22Rv1 (cell line): ENCODE data around the gene SMYD1.

ENCODE experiments used
- H3K27ac ChIP-seq: fragments of 450-650 bp; 2 replicates; pipeline ENCODE4 v1.5.1; 2017
- CTCF ChIP-seq: fragments of 450-650 bp; IDR thresholded peaks from 2 replicates; pipeline ENCODE4 v1.5.1; 2017; ENCODE audit warnings: mild to moderate bottlenecking
- ZFX ChIP-seq: fragments of 450-650 bp; IDR thresholded peaks from 2 replicates; pipeline ENCODE4 v1.6.1; 2017; ENCODE audit warnings: antibody characterized with exemption, borderline replicate concordance

Gene SMYD1

DNA sequence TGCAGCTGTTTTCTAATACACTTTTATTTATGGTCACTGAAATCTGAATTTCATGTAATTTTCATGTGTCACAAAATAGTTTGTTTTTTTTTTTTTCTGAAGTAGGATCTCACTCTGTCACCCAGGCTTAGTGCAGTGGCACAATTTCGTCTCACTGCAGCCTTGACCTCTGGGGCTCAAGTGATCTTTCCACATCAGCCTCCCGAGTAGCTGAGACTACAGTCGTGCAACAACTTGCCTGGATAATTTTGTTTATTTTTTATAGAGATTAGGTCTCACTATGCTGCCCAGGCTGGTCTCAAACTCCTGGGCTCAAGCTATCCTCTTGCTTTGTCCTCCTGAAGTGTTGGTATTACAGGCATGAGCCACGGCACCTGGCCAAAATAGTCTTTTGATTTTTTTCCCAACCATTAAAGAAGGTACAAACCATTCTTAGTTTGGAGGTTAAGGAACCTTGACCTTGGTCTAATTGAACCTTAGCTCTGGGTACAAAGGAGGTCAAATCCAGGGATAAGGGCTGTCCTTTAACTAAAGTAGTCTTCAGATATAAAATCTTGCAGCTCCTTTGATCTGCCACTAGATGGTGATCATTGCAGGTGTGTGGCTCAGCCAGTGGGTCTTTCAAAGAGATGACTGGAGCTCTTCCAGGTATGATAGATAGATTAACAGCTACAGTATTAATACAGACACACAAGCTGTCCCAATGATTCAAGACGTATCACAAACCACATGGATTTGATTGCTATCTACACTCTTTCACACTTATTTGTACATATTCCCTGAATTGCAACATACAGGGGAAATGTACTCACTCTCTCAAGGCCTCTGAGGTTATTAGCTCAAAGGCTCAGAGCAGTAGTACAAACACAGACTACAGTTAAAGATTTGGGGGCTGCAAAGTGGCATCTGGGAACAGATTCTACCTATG, 7.4 kb upstream of the SMYD1 start:
- no peak overlapping the region for H3K27ac ChIP-seq

GRCh38 chr2:88060907-88061275, 6.7 kb upstream of the SMYD1 start:
- TF ChIP-seq CTCF (no peak), ZFX (no peak)
- H3K27ac ChIP-seq = no peak overlapping the region

More for the DNA sequence above, 7.4 kb upstream of the SMYD1 start:
- TF ChIP-seq CTCF = peak; percentile 85
- no peak for TF ChIP-seq ZFX

GRCh38 chr2:88061295-88061694, 6.3 kb upstream of the SMYD1 start:
- TF ChIP-seq CTCF = no peak
- no peak for TF ChIP-seq ZFX
- H3K27ac ChIP-seq = no peak overlapping the region

DNA sequence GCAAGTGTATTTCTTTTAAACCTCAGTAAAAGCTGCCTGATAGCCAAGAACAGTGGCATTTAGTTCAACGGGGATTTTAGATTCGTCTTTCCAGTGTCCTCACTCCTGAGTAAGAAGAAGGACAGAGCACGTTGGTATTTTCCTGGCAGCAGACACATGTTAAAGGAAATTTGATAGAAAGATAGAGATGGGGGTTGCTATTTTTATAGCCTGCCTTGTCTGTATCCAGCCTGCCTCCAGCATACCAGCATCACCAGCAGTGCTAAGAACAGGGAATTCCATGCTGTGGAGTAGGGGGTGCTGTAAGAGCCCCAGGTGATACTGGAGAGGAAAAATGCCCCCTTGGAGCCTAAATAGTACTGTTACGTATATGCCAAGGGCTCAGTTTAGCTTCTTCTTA, 1.1 kb upstream of the SMYD1 start:
- H3K27ac ChIP-seq = no peak overlapping the region
- TF ChIP-seq CTCF = no peak
- no peak for TF ChIP-seq ZFX

DNA sequence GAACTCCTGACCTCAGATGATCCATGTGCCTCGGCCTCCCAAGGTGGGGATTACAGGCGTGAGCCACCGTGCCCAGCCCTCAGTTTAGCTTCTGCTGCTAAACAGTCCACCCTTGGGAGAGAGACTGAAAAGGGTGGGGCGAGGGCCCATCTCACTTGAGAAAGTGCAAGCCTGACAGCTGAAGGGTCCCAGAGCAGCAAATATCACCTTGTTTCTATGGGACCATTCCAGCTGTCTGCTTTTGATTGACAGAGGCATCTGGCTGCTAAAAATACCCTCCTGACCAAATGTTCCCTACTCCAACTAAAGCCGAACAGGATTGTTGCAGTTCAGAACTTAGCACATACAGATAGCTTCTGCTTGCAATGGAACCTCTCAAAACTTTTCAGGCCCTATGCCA, 436 bp upstream of the SMYD1 start:
- TF ChIP-seq CTCF = no peak
- no peak for TF ChIP-seq ZFX
- H3K27ac ChIP-seq = no peak overlapping the region

DNA sequence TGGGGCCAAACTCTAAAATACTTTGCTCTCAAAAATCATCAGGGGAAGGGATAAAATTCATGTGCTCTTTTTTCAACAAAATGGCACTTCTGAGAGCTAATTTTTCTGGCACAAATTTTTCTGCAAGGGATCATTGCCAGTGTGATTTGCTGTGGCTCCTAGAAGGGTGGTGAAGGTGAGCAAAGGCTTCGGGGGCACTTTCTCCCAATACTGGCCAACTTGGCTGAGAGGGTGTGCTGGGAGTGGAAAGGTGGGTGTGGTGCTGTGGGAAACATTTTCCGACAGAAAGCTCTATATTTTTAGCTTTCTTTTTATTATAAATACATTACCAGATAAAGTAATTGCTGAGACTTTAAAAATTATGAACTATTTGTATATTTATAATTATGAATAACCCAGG, 419 bp downstream of the SMYD1 start:
- H3K27ac ChIP-seq = no peak overlapping the region
- TF ChIP-seq ZFX = no peak
- no peak for TF ChIP-seq CTCF

- no peak overlapping the region for H3K27ac ChIP-seq
- TF ChIP-seq ZFX (no peak), CTCF (no peak)
Measured at GRCh38 chr2:88069117-88069516, 1.5 kb downstream of the SMYD1 start.
